Caco-2 (cell line): ENCODE measurements around the gene CARD16. TPM values are rescaled to one million over a fixed set of nuclear protein-coding genes. Genes with fewer than 3 reads are reported as not detected.
"Not testable (repeated sequence)": the region's sequence is repeated elsewhere in the genome, so short reads cannot be mapped to it uniquely, and the experiment has no call there.

Experiments used
- BruUV-seq: library from RNA; stranded (reverse); fragments of 400-500 nt; replicated peaks from 2 replicates; lab custom pipeline; 2021; lab: Mats Ljungman, UMichigan
- CTCF ChIA-PET: fragments of 300-600 bp; sonication (Branson Sonifier 250); formaldehyde crosslinking; loops from one replicate; lab custom pipeline; 2022; ENCODE audit warnings: antibody characterized with exemption; lab: Charles Lee
- POLR2A ChIA-PET: fragments of 300-600 bp; sonication (Branson Sonifier 250); formaldehyde crosslinking; loops from one replicate; lab custom pipeline; 2022; ENCODE audit warnings: antibody characterized with exemption; lab: Charles Lee
- DNase-seq, 2 experiments: peaks; one replicate each; pipeline versions ENCODE4 v3.0.0 to v3.0.0-alpha.2; 2020 to 2022
- H3K27me3 ChIP-seq: replicated peaks from 2 replicates; pipeline ENCODE4 v1.6.0; 2011; ENCODE audit warnings: low read length; ENCODE audit not compliant: control insufficient read depth, insufficient read depth
- H3K36me3 ChIP-seq: 2 replicates; pipeline ENCODE4 v1.5.1; 2011; ENCODE audit warnings: low read length; ENCODE audit not compliant: control insufficient read depth, insufficient read depth
- H3K4me1 ChIP-seq: fragments of 250-450 bp; sonication (Bioruptor Pico); 2 replicates; pipeline ENCODE4 v1.5.1; 2020; ENCODE audit warnings: mild to moderate bottlenecking
- H3K4me3 ChIP-seq: 2 replicates; pipeline ENCODE4 v1.5.1; 2011; ENCODE audit warnings: low read depth, mild to moderate bottlenecking, control low read depth, low read length
- H3K9me3 ChIP-seq: fragments of 250-450 bp; sonication (Bioruptor Pico); 2 replicates; pipeline ENCODE4 v1.5.1; 2020; ENCODE audit warnings: mild to moderate bottlenecking, moderate library complexity
- H3K27ac Mint-ChIP-seq: one replicate; pipeline ENCODE4 v1.8.0; 2022; ENCODE audit warnings: mixed read lengths; ENCODE audit not compliant: unreplicated experiment
- H3K27me3 Mint-ChIP-seq: one replicate; pipeline ENCODE4 v1.8.0; 2022; ENCODE audit warnings: mixed read lengths; ENCODE audit not compliant: insufficient read depth, unreplicated experiment
- H3K36me3 Mint-ChIP-seq: one replicate; pipeline ENCODE4 v1.8.0; 2022; ENCODE audit warnings: mild to moderate bottlenecking, mixed read lengths; ENCODE audit not compliant: insufficient read depth, unreplicated experiment
- H3K4me1 Mint-ChIP-seq: one replicate; pipeline ENCODE4 v1.8.0; 2022; ENCODE audit warnings: low read depth, mixed read lengths; ENCODE audit not compliant: unreplicated experiment
- H3K4me3 Mint-ChIP-seq: one replicate; pipeline ENCODE4 v1.8.0; 2022; ENCODE audit warnings: mild to moderate bottlenecking, moderate library complexity, mixed read lengths; ENCODE audit not compliant: unreplicated experiment
- H3K9me3 Mint-ChIP-seq: one replicate; pipeline ENCODE4 v1.8.0; 2022; ENCODE audit warnings: mixed read lengths; ENCODE audit not compliant: unreplicated experiment
- intact Hi-C: fragments of 100-400 bp; cut with micrococcal nuclease; formaldehyde crosslinking; loops from one replicate; pipeline ENCODE4 v1.10.0; 2022; ENCODE audit not compliant: unreplicated experiment
- total RNA-seq: library from RNA; stranded (reverse); gene quantifications from 2 replicates; pipeline ENCODE4 v1.2.3, GENCODE V29; 2022
- TF ChIP-seq, protein P1 (sequence below), 2 experiments: fragments of 200-600 bp in 1 of 2; IDR thresholded peaks; 1 replicate in 1 of 2; 2 replicates in 1 of 2; pipeline versions ENCODE4 v1.5.1 to v1.8.0; 2011 to 2022; ENCODE audit warnings: antibody characterized with exemption in 1 of 2, control low read depth in 1 of 2, inconsistent platforms in 1 of 2, low read depth in 1 of 2, low read length in 1 of 2, mild to moderate bottlenecking in 1 of 2, moderate library complexity in 1 of 2; ENCODE audit not compliant: insufficient read depth in 1 of 2, severe bottlenecking in 1 of 2, unreplicated experiment in 1 of 2

Gene CARD16
- total RNA-seq, 1 experiment from 2014 or later = 1.5 TPM

DNA sequence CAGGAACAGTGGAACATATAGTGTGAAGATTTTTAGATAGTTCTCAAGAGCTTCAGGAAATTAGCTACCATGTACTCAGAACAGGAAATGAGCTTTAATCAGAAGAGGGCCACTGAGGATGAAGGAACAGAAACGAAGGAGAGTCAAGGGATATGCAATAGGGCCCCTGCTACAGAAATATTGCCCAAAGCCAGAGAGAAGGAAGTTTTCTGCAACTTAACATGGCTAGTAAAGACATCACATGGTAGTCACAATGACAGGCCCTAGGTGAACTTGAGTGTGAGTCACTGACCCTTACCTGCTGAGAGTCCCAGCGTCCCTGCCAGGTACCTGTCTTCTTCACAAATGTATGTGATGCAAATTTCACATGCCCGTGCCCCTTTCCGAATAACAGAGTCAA is 25.2 kb upstream of the CARD16 start:
- POLR2A ChIA-PET = no interaction called here
- Mint-ChIP-seq H3K27ac (no peak overlapping the region), H3K4me1 (peaks cover 8% of the 10 kb centered on the region), H3K36me3 (no peaks in the 10 kb centered on the region), H3K27me3 (no peaks in the 10 kb centered on the region), H3K9me3 (no peaks in the 10 kb centered on the region), H3K4me3 (no peak overlapping the region)
- CTCF ChIA-PET = no interaction called here
- no peaks in the 10 kb centered on the region for H3K4me1 ChIP-seq
- DNase-seq = no peak
- no peaks in the 10 kb centered on the region; the same call in 1 of the 2 replicates for H3K27me3 ChIP-seq
- intact Hi-C loops = no loop called here
- no peaks in the 10 kb centered on the region for H3K9me3 ChIP-seq
- no peaks in the 10 kb centered on the region for H3K36me3 ChIP-seq
- H3K4me3 ChIP-seq = no peak overlapping the region
- TF ChIP-seq, protein P1, sequence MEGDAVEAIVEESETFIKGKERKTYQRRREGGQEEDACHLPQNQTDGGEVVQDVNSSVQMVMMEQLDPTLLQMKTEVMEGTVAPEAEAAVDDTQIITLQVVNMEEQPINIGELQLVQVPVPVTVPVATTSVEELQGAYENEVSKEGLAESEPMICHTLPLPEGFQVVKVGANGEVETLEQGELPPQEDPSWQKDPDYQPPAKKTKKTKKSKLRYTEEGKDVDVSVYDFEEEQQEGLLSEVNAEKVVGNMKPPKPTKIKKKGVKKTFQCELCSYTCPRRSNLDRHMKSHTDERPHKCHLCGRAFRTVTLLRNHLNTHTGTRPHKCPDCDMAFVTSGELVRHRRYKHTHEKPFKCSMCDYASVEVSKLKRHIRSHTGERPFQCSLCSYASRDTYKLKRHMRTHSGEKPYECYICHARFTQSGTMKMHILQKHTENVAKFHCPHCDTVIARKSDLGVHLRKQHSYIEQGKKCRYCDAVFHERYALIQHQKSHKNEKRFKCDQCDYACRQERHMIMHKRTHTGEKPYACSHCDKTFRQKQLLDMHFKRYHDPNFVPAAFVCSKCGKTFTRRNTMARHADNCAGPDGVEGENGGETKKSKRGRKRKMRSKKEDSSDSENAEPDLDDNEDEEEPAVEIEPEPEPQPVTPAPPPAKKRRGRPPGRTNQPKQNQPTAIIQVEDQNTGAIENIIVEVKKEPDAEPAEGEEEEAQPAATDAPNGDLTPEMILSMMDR (IDR thresholded peaks at IDR 0.05; ENCODE audit: insufficient read depth in 1 of 2, low read depth in 1 of 2, low read length in 1 of 2, severe bottlenecking in 1 of 2, unreplicated experiment in 1 of 2) = no peak
- BruUV-seq = no TSS peak

DNA sequence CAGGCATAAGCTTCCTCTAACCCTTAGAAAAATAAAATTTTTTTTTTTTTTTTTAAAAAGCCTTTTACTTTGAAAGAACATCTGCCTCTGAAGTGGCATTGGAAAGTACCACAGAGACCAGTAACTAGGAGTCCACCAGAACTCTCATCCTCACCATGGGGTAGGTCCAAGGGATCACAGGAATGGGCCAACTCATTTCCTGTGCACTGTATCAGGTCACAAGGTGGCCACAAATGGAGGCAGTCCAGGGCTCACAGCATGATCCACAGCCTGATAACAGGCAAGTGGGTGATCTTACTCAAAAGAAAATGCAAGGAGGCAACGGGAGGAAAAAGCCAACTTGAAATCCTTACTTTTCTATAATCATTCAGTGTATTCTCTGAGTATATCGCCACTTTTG is 24.6 kb upstream of the CARD16 start:
- H3K9me3 ChIP-seq, H3K27ac Mint-ChIP-seq, H3K9me3 Mint-ChIP-seq, H3K4me1 ChIP-seq, POLR2A ChIA-PET, H3K36me3 Mint-ChIP-seq, H3K4me3 Mint-ChIP-seq, BruUV-seq, H3K27me3 ChIP-seq, intact Hi-C loops, H3K4me3 ChIP-seq, H3K36me3 ChIP-seq, H3K27me3 Mint-ChIP-seq, H3K4me1 Mint-ChIP-seq, DNase-seq: not testable (repeated sequence)
- CTCF ChIA-PET = interaction anchor here (0.6 kb wide), 1 partner anchor 1008 kb away, joined by 3 read pairs; the partner anchor contains the start of gene AASDHPPT

DNA sequence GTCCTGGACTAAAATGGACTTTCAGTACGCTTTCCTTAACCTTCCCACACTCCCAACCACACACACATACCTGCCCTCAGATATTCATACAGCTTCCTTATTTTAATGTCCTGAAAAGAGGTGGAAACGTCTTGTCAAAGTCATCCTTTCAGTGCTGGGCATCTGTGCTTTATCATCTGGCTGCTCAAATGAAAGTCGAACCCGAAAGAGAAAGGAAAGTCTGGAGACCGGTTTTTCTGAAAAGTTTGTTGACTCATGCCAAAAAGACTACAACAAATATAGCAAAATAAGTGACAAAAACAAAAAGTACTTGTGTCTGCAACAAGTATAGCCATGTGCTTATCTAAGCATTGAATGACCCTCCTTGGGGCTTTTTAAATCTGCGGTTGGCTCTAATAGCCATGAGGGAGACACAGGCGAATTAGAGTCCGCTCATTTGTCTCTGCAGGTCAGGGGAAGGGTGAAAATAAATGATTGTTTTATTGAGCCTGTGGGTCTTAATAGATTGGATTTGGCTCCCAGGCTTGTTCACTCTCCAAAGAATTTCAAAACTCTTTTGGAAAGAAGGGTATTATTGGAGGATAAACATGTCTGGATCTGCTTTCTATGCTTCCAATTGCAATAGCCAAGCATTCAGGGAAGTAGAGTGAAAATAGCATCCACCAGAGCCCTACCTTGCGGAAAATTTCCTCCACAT is 18.3 kb upstream of the CARD16 start:
- H3K36me3 ChIP-seq, BruUV-seq, CTCF ChIA-PET, POLR2A ChIA-PET, H3K27me3 Mint-ChIP-seq, DNase-seq, intact Hi-C loops, H3K27me3 ChIP-seq, H3K4me1 ChIP-seq, H3K27ac Mint-ChIP-seq, H3K4me3 Mint-ChIP-seq, H3K4me3 ChIP-seq, H3K36me3 Mint-ChIP-seq, H3K9me3 Mint-ChIP-seq, H3K4me1 Mint-ChIP-seq, H3K9me3 ChIP-seq: not testable (repeated sequence)

DNA sequence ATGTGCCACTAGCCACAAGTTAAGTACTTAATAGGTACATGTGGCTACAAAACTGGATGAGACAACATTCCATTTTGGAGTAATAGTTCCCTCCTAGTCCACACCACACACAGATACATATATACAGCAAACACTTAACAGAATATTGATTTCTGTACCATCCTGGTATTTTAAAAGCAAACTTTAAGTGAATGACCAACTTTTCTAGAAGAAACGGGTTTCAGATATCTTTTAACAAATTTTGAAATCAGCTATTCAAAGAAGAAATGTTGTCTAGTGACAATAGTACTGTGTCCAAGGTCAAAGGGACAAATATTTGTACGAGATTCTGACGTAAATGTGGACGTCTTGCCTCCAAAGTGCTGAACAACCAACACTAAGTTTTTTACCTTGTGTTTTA is 12.3 kb upstream of the CARD16 start:
- intact Hi-C loops = no loop called here
- BruUV-seq = no TSS peak
- TF ChIP-seq, protein P1 (IDR thresholded peaks at IDR 0.05; ENCODE audit: insufficient read depth in 1 of 2, low read depth in 1 of 2, low read length in 1 of 2, severe bottlenecking in 1 of 2, unreplicated experiment in 1 of 2) = no peak
- Histone ChIP-seq H3K4me3 (no peak overlapping the region), H3K4me1 (peaks cover 13% of the 10 kb centered on the region), H3K27me3 (no peaks in the 10 kb centered on the region), H3K9me3 (no peaks in the 10 kb centered on the region), H3K36me3 (no peaks in the 10 kb centered on the region)
- POLR2A ChIA-PET = no interaction called here
- Mint-ChIP-seq H3K27ac (no peak overlapping the region), H3K4me1 (peaks cover 19% of the 10 kb centered on the region), H3K27me3 (no peaks in the 10 kb centered on the region), H3K36me3 (no peaks in the 10 kb centered on the region), H3K9me3 (peaks cover 9% of the 10 kb centered on the region), H3K4me3 (no peak overlapping the region)
- DNase-seq = no peak
- CTCF ChIA-PET = no interaction called here
